Muscle layer of duodenum (tissue), 2 donors: ENCODE results near the gene KIAA0930.
"Not testable (repeated sequence)": the region's sequence is repeated elsewhere in the genome, so short reads cannot be mapped to it uniquely, and the experiment has no call there.

ENCODE experiments used
- H3K27ac ChIP-seq: one replicate; pipeline ENCODE4 v1.7.0; 2013; ENCODE audit warnings: mild to moderate bottlenecking, low read length
- H3K27me3 ChIP-seq: one replicate; pipeline ENCODE4 v1.7.0; 2013; ENCODE audit warnings: low read depth, mild to moderate bottlenecking, control low read depth, low read length
- H3K36me3 ChIP-seq, 2 donors: one replicate each; pipeline ENCODE4 v1.7.0; 2013; ENCODE audit warnings: low read length in 2 of 2, control low read depth in 1 of 2, mild to moderate bottlenecking in 1 of 2; ENCODE audit not compliant: insufficient read depth in 2 of 2, control insufficient read depth in 1 of 2
- H3K4me1 ChIP-seq, 2 donors: one replicate each; pipeline ENCODE4 v1.7.0; 2013; ENCODE audit warnings: low read length in 2 of 2, mild to moderate bottlenecking in 2 of 2, control low read depth in 1 of 2, moderate library complexity in 1 of 2; ENCODE audit not compliant: insufficient read depth in 2 of 2, control insufficient read depth in 1 of 2
- H3K4me3 ChIP-seq, 2 donors: one replicate each; pipeline ENCODE4 v1.7.0; 2013; ENCODE audit warnings: low read length in 2 of 2, low read depth in 1 of 2, mild to moderate bottlenecking in 1 of 2
- H3K9me3 ChIP-seq, 2 donors: one replicate each; pipeline ENCODE4 v1.7.0; 2013; ENCODE audit warnings: low read length in 2 of 2, control low read depth in 1 of 2, mild to moderate bottlenecking in 1 of 2; ENCODE audit not compliant: control insufficient read depth in 1 of 2
- donor health status: healthy.

Gene KIAA0930

DNA sequence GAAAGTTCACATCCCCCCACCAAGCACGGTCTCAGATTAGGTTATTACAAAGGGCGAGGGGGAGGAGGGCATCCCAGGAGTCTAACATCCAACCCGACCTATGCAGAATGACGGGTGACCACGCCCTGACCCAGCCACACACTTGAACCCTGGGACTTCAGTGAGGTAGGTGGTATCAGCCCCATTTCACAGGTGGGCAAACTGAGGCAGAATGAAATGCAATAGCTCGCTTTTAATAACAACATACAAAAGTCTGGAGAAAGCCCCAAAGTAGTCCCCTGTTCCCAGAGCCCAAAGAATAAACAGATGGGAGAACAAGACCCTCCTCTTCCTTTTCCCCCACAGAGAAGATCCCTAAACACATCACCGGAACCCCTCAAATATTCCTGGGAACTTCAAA is 45.1 kb downstream of the KIAA0930 start:
- no peaks in the 10 kb centered on the region for H3K4me1 ChIP-seq
- H3K36me3 ChIP-seq, result peaks cover 13 to 53% of the 10 kb centered on the region in 2 donors
- no peaks in the 10 kb centered on the region for H3K9me3 ChIP-seq
- no peaks in the 10 kb centered on the region for H3K27me3 ChIP-seq
- no peak overlapping the region for H3K27ac ChIP-seq
- no peak overlapping the region for H3K4me3 ChIP-seq

DNA sequence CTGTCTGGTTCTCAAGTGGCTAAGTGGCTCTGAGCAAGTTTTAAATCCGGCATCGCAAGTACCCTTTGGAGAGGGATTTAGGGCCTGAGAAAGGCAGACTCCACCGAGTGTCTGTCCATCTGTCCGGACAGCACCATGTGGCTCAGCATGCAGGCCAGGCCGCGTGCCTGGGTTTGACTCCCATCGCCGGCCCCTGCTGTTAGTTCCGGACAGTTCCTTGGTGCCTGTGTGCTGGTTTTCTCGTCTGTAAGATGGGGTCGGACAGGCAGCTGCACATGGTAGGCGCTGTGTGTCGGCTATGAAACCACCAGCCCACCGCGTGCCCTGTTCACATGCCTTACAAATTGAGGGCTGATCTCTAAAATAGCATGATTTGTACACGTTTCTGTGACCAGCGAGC is 46.0 kb downstream of the KIAA0930 start:
- Histone ChIP-seq H3K9me3 (no peaks in the 10 kb centered on the region), H3K27ac (no peak overlapping the region), H3K4me3 (no peak overlapping the region), H3K4me1 (no peaks in the 10 kb centered on the region), H3K36me3 (peaks cover 8 to 47% of the 10 kb centered on the region in 2 donors), H3K27me3 (no peaks in the 10 kb centered on the region)

DNA sequence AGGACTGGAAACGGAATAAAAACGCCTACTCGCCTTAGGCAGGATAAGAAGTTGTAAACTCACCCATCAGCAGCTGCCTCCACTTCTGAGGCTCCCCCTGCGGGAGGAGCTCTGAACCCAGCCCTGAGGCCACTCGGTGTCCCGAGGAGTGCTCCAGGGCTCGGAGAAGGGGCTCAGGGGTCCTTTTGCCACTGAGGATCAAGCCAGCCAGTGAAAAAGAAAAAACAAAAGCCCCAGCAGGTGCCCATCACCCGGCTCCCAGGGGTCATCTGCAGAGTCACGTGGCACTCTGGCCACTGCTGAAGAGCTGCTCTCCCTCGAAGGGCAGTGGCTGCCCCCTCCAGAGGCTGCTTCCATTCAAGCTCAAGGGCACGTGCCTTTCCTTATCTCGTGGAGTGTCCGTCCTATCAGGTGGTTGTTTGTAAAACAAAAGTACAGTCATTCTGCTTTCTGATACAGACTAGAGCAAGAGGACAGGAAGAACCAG is 48.0 kb downstream of the KIAA0930 start:
- Histone ChIP-seq H3K27me3 (no peaks in the 10 kb centered on the region), H3K4me1 (no peaks in the 10 kb centered on the region), H3K36me3 (peaks cover 0 to 39% of the 10 kb centered on the region in 2 donors), H3K4me3 (no peak overlapping the region), H3K9me3 (no peaks in the 10 kb centered on the region), H3K27ac (no peak overlapping the region)

DNA sequence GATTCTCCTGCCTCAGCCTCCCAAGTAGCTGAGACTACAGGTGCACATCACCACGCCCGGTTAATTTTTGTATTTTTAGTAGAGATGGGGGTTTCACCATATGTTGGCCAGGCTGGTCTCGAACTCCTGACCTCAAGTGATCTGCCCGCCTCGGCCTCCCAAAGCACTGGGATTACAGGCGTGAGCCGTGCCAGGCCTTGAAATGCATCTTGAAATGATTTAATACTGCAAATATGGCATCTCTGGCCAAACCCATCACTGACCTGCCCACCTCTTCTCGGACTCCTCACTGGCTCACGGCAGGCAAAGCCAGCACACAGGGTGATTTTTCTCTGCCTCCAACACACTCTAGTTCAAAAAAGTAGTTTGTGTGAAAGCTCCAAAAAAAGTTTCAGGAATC is 48.9 kb downstream of the KIAA0930 start:
- H3K4me3 ChIP-seq, H3K27me3 ChIP-seq, H3K9me3 ChIP-seq, H3K4me1 ChIP-seq, H3K27ac ChIP-seq: not testable (repeated sequence)
- H3K36me3 ChIP-seq, result peaks cover 0 to 29% of the 10 kb centered on the region in 2 donors

DNA sequence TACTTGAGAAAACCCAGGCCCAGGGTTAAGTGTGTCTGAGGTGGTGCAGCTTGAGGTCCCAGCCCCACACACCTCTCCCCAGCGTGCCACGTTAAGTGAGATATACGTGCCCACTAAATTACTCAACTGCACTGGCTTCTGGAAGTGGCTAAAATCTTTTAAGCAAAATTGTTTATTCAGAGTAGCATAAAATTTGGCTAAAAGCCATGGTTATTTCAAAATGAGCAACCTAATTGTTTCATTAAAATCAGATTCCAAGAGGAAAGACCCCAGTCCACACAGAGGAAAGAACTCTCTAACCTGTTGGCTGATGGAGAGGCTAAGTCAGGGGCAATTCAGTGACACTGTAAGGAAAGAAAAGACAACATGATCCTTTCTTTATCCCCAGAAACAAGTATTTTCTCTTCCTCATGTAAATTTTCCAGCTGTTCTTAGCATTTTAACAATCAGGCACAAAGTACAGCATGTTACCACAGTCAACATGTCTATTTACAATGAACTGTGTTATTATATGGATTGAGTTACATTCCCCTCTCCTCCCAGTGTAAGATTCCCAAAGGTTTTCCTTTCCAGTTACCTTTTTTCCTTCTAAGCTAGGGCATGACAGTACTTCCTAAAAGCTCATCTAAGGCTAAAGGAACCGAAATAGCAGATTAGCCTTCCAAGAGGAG is 50.4 kb downstream of the KIAA0930 start:
- Histone ChIP-seq H3K4me1 (no peaks in the 10 kb centered on the region), H3K4me3 (no peak overlapping the region), H3K27ac (no peak overlapping the region), H3K36me3 (peaks cover 0 to 24% of the 10 kb centered on the region in 2 donors), H3K27me3 (no peaks in the 10 kb centered on the region), H3K9me3 (no peaks in the 10 kb centered on the region)

DNA sequence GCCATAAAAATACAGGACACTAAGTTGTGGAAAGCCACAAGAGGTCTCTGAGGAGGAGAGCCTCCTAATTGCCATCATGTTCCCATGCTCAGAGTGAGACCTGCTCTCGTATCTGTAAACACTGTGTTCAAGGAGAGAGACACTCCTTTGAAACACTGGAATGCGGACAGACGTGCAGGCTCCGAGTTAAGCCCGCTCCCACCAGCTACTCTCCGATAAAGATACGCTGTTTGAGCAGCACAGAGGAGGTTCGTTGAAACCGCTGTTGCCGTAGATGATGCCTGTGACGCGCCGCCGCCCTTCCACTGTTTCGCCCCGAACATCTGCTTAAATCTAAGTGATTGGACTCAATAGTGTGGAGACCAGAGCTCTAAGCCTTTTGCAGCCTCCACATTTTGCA is 51.9 kb downstream of the KIAA0930 start:
- Histone ChIP-seq H3K27ac (no peak overlapping the region), H3K4me3 (no peak overlapping the region), H3K9me3 (no peaks in the 10 kb centered on the region), H3K27me3 (no peaks in the 10 kb centered on the region), H3K4me1 (no peaks in the 10 kb centered on the region), H3K36me3 (peaks cover 7 to 32% of the 10 kb centered on the region in 2 donors)

DNA sequence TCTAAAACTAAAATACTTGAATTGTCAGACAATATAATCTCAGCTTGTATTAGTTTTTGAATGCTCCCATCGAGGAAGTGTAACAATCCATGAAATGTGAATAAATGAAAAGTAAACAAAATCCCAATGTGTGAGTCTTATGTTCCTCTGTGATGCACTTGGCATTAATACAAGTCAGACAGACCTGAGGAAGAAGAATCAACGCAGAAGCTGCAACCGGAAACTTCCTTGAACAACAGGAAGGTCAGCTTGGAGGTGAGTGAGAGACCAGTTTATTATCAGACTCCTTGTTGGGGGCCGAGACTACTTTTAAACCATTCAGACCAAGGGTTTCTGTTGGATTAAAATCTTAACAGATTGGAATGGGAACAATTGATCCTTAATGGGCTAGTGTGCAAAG is 52.8 kb downstream of the KIAA0930 start:
- H3K27me3 ChIP-seq, result no peaks in the 10 kb centered on the region
- no peak overlapping the region for H3K4me3 ChIP-seq
- H3K4me1 ChIP-seq, result no peaks in the 10 kb centered on the region
- H3K9me3 ChIP-seq, result no peaks in the 10 kb centered on the region
- peaks cover 14 to 39% of the 10 kb centered on the region in 2 donors for H3K36me3 ChIP-seq
- H3K27ac ChIP-seq, result no peak overlapping the region

DNA sequence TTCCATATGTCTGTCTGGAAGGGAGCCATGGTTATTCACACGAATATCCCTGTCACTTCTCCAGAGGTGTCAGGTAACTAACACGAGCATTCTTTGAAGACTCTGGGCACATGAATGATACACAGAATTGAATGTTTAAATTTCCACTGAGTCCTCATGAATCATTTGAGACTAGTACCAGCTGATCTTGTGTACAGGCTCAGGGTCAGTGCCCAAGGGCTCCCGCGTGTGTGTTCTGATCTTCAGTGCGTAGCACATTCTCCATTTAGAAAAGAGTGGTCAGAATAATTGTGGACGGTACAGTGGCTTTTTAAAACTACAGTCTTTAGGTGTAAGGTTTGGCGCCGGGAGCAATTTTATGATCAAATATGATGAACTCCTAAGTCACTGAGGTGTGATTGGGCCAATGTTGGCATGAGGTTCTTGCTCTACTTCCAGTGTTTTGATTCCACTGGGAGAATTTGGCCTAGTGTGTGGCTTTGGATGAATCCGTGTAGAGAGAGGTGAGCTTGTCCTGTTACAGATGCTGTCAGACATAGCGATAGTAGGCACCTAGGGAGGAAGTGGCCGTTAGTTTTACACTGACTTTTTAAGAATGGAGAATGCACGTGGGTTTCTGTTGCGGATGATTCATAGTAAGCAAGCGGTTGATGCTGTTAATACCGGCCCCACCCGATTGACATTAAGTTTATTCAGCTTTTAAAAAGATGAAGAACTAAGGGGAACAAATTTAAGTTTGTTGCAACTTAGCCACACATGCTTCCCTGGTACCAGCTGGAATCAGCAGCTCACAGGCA is 54.8 kb downstream of the KIAA0930 start:
- Histone ChIP-seq H3K36me3 (peaks cover 23 to 53% of the 10 kb centered on the region in 2 donors), H3K4me1 (no peaks in the 10 kb centered on the region), H3K27ac (no peak overlapping the region), H3K9me3 (no peaks in the 10 kb centered on the region), H3K27me3 (no peaks in the 10 kb centered on the region), H3K4me3 (no peak overlapping the region)

DNA sequence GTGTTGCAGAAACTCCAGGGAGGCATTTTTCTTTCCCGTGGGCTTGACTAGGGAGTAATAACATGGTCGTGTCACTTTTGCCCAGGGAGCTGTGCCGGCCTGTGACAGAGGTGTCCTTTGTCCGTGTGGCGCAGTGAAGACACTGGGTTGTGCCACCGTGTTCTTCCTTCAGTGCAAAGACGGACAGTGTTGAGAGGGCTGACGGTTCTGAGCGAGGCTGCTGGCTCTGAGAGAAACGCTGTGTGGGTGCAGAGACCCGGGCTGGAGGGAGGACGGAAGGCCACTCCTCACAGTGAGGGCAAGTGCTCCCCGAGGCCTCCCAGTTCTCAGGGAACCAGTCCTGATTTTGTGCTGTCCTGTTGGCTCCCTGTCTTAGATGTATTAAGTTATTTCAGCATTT is 56.7 kb downstream of the KIAA0930 start:
- peaks cover 35 to 67% of the 10 kb centered on the region in 2 donors for H3K36me3 ChIP-seq
- no peak overlapping the region for H3K4me3 ChIP-seq

DNA sequence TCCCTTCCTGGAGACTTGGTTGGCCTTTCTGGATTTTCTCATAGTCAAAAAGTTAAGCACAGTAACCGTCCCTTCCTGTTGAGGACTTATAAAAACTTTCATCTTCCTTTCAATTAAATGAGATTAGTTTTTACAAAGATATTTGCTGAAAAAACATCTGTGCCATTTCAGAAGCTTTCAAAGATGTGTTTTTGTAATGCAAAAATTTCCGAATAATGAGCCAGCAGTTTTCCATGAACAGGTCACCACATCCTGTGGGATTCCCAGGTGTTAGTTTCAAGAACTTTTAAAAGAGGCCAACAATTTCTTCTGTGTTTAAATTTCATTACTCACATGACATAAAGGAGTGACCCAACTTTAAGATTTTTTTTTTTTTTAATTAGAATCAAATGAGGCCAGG is 58.9 kb downstream of the KIAA0930 start:
- Histone ChIP-seq H3K4me1 (no peaks in the 10 kb centered on the region), H3K27me3 (no peaks in the 10 kb centered on the region), H3K36me3 (peaks cover 39 to 69% of the 10 kb centered on the region in 2 donors), H3K9me3 (no peaks in the 10 kb centered on the region), H3K27ac (no peak overlapping the region), H3K4me3 (no peak overlapping the region)

More for the DNA sequence above, 56.7 kb downstream of the KIAA0930 start:
- H3K4me1 ChIP-seq, result no peaks in the 10 kb centered on the region
- H3K27me3 ChIP-seq, result no peaks in the 10 kb centered on the region
- H3K27ac ChIP-seq, result no peak overlapping the region
- H3K9me3 ChIP-seq, result no peaks in the 10 kb centered on the region

DNA sequence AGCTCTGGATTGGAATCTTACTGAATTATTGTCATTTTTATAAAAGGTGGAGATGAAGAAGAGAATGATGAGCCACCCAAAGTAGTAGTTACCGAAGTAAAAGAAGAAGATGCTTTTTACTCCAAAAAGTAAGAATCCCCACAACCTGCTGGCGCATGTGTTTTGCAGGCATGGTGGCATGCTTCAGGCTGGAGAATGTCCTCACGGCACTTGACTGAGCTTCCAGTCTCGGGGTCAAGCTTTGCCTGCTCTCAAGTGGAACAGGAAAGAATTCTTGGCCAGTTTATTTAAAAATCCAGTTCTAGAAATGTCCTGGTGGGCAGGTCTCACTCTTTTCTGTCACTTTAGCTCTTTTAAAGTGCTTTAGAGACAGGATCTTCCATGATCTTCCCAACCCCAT is 59.5 kb downstream of the KIAA0930 start:
- H3K4me3 ChIP-seq, result no peak overlapping the region
- no peaks in the 10 kb centered on the region for H3K27me3 ChIP-seq
- peaks cover 43 to 72% of the 10 kb centered on the region in 2 donors for H3K36me3 ChIP-seq
- no peaks in the 10 kb centered on the region for H3K4me1 ChIP-seq
- H3K27ac ChIP-seq, result no peak overlapping the region
- H3K9me3 ChIP-seq, result no peaks in the 10 kb centered on the region
